Hepatocyte (in vitro differentiated cells): ENCODE measurements around the gene YBX3.

Experiments
- CTCF ChIP-seq: fragments of 200-600 bp; sonication (generic); IDR thresholded peaks from 2 replicates; pipeline ENCODE4 v1.5.1; 2016; ENCODE audit warnings: antibody characterized with exemption, mild to moderate bottlenecking; ENCODE audit not compliant: poor library complexity
- EZH2 ChIP-seq: fragments of 200-600 bp; sonication (generic); IDR thresholded peaks from 2 replicates; pipeline ENCODE4 v1.6.1; 2016; ENCODE audit warnings: antibody characterized with exemption, mild to moderate bottlenecking, borderline replicate concordance
- EZH2phosphoT487 ChIP-seq: fragments of 200-600 bp; sonication (generic); IDR thresholded peaks from one replicate; pipeline ENCODE4 v1.6.1; 2018; ENCODE audit warnings: antibody characterized with exemption, mild to moderate bottlenecking, low read depth, moderate library complexity; ENCODE audit not compliant: unreplicated experiment, severe bottlenecking

- no peak for TF ChIP-seq CTCF
- no peak for TF ChIP-seq EZH2phosphoT487
- TF ChIP-seq EZH2, result no peak
Measured at GRCh38 chr12:10667581-10667980, 55.5 kb downstream of the YBX3 start.
